ENCODE results near the gene NDUFS4. TPM values are rescaled to one million over a fixed set of nuclear protein-coding genes. Genes with fewer than 3 reads are reported as not detected.

Gene NDUFS4
- total RNA-seq, 1 experiment from 2014 or later: 84.1 TPM

DNA sequence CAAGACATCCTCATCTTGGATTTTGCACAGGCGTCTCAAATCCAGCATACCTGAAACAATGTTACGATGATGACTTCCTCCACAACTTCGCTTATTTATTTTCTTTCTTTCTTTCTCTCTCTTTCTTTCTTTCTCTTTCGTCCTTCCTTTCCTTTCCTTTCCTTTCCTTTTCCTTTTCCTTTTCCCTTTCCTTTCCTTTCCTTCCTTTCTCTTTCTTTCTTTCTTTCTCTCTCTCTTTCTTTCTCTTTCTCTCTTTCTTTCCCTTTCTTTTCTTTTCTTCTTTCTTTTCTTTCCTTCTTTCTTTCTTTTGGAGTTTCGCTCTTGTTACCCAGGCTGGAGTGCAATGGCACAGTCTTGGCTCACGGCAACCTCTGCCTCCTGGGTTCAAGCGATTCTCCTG lies 20.1 kb downstream of the NDUFS4 start:
- no TSS peak for BruUV-seq (replicated peaks)
- H3K4me2 ChIP-seq: no peak overlapping the region

DNA sequence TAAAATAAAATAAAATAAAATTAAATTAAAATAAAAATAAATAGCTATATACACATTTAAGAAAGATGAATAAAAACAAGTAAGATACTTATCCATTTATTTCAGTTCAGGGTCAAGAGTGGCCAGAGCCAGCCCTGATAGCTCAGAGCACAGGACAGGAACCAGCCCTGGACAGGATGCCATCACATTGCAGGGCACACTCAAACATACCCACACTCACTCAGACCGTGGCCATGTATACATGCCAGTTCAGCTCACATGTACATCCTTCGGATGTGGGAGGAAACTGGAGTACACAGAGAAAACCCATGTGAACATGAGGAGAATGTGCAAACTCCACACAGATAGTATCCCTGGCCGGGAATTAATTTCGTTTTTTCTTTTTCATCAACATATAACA lies 21.8 kb downstream of the NDUFS4 start:
- H4K20me1 ChIP-seq (ENCODE audit: insufficient read depth): no peaks in the 10 kb centered on the region; the same call in 1 of the 2 replicates

More for the DNA sequence above, 20.1 kb downstream of the NDUFS4 start:
- Histone ChIP-seq H3K27ac (no peak overlapping the region), H2AFZ (no peak overlapping the region), H3K27me3 (ENCODE audit: insufficient read depth, low read depth) (no peaks in the 10 kb centered on the region), H3K36me3 (ENCODE audit: low read depth) (no peaks in the 10 kb centered on the region), H3F3A (ENCODE audit: insufficient read depth, low read depth) (no peaks in the 10 kb centered on the region), H3K4me1 (replicated peaks; ENCODE audit: insufficient read depth) (no peaks in the 10 kb centered on the region), H3K9me2 (ENCODE audit: insufficient read depth) (no peaks in the 10 kb centered on the region), H4K20me1 (ENCODE audit: insufficient read depth) (no peaks in the 10 kb centered on the region; the same call in 1 of the 2 replicates), H3K4me3 (no peak overlapping the region), H3K79me2 (ENCODE audit: low read depth) (peaks cover 47% of the 10 kb centered on the region), H3K9me3 (ENCODE audit: insufficient read depth, low read depth) (0 out of 2 replicates have a peak, but pooled peaks cover 3% of the 10 kb centered on the region)
- no peak for DNase-seq
- ChIA-PET POLR2A (ENCODE audit: unreplicated experiment) (no interaction called here), CTCF (no interaction called here)
- no peak for TF ChIP-seq EZH2 (IDR thresholded peaks at IDR 0.05; ENCODE audit: low read depth)
- TF ChIP-seq, protein P1, sequence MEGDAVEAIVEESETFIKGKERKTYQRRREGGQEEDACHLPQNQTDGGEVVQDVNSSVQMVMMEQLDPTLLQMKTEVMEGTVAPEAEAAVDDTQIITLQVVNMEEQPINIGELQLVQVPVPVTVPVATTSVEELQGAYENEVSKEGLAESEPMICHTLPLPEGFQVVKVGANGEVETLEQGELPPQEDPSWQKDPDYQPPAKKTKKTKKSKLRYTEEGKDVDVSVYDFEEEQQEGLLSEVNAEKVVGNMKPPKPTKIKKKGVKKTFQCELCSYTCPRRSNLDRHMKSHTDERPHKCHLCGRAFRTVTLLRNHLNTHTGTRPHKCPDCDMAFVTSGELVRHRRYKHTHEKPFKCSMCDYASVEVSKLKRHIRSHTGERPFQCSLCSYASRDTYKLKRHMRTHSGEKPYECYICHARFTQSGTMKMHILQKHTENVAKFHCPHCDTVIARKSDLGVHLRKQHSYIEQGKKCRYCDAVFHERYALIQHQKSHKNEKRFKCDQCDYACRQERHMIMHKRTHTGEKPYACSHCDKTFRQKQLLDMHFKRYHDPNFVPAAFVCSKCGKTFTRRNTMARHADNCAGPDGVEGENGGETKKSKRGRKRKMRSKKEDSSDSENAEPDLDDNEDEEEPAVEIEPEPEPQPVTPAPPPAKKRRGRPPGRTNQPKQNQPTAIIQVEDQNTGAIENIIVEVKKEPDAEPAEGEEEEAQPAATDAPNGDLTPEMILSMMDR (conservative IDR thresholded peaks at IDR 0.05): no peak
- intact Hi-C loops (cut with micrococcal nuclease; ENCODE audit: unreplicated experiment): no loop called here

DNA sequence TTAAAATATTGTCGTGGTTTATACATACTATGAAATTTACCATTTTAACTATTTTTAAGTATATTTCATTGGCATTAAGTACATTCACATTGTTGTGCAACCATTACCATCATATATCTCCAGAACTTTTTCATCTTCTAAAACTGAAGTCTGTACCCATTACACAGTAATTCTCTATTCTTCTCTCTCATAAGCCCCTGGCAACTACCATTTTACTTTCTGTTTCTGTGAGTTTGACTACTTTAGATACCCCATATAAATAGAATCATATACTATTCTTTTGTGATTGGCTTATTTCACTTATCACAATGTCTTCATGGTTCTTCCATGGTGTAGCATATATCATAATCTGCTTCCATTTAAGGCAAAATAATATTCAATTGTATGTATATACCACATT lies 30.3 kb downstream of the NDUFS4 start:
- H3K9me2 ChIP-seq (ENCODE audit: insufficient read depth): no peaks in the 10 kb centered on the region
- H3K27ac ChIP-seq: no peak overlapping the region
- H3K4me1 ChIP-seq (replicated peaks; ENCODE audit: insufficient read depth): no peaks in the 10 kb centered on the region
- H3F3A ChIP-seq (ENCODE audit: insufficient read depth, low read depth): no peaks in the 10 kb centered on the region
- peaks cover 16% of the 10 kb centered on the region for H3K79me2 ChIP-seq (ENCODE audit: low read depth)
- H3K4me3 ChIP-seq: no peak overlapping the region
- peaks cover 5% of the 10 kb centered on the region; the same call in 1 of the 2 replicates for H3K36me3 ChIP-seq (ENCODE audit: low read depth)
- POLR2A ChIA-PET (ENCODE audit: unreplicated experiment): no interaction called here
- no peaks in the 10 kb centered on the region for H3K27me3 ChIP-seq (ENCODE audit: insufficient read depth, low read depth)
- CTCF ChIA-PET: interaction anchor here (0.6 kb wide), 1 partner anchor 720 kb away, joined by 4 read pairs; no protein-coding TSS in a partner anchor
- BruUV-seq (replicated peaks): no TSS peak
- no peak overlapping the region for H3K4me2 ChIP-seq
- H4K20me1 ChIP-seq (ENCODE audit: insufficient read depth): no peaks in the 10 kb centered on the region
- H3K9me3 ChIP-seq (ENCODE audit: insufficient read depth, low read depth): no peaks in the 10 kb centered on the region
- TF ChIP-seq EZH2 (IDR thresholded peaks at IDR 0.05; ENCODE audit: low read depth): no peak
- TF ChIP-seq, protein P1 (conservative IDR thresholded peaks at IDR 0.05): no peak
- no peak overlapping the region for H2AFZ ChIP-seq
- DNase-seq: no peak
- intact Hi-C loops (cut with micrococcal nuclease; ENCODE audit: unreplicated experiment): no loop called here

More for the DNA sequence above, 21.8 kb downstream of the NDUFS4 start:
- no peak for TF ChIP-seq EZH2 (IDR thresholded peaks at IDR 0.05; ENCODE audit: low read depth)
- TF ChIP-seq, protein P1 (conservative IDR thresholded peaks at IDR 0.05): no peak
- Histone ChIP-seq H3K36me3 (ENCODE audit: low read depth) (no peaks in the 10 kb centered on the region), H3K27ac (no peak overlapping the region), H3K27me3 (ENCODE audit: insufficient read depth, low read depth) (no peaks in the 10 kb centered on the region), H3K9me3 (ENCODE audit: insufficient read depth, low read depth) (no peaks in the 10 kb centered on the region), H3F3A (ENCODE audit: insufficient read depth, low read depth) (no peaks in the 10 kb centered on the region), H3K9me2 (ENCODE audit: insufficient read depth) (no peaks in the 10 kb centered on the region), H3K4me1 (replicated peaks; ENCODE audit: insufficient read depth) (no peaks in the 10 kb centered on the region), H2AFZ (no peak overlapping the region), H3K4me2 (no peak overlapping the region), H3K4me3 (no peak overlapping the region), H3K79me2 (ENCODE audit: low read depth) (peaks cover 30% of the 10 kb centered on the region)
- no TSS peak for BruUV-seq (replicated peaks)
- ChIA-PET CTCF (no interaction called here), POLR2A (ENCODE audit: unreplicated experiment) (no interaction called here)
- DNase-seq: no peak
- intact Hi-C loops (cut with micrococcal nuclease; ENCODE audit: unreplicated experiment): no loop called here

Data from PC-9 (cell line).